ENCODE results near the gene SSBP3.

GRCh38 chr1:54399765-54400164 lies 6.4 kb downstream of the SSBP3 start:
- TF ChIP-seq REST (IDR thresholded peaks at IDR 0.05; ENCODE audit: insufficient read depth in 1 of 2, low read depth in 2 of 2, low read length in 2 of 2) (no peak), POLR2AphosphoS5 (IDR thresholded peaks at IDR 0.05; ENCODE audit: low read depth, low read length) (no peak), SIN3A (IDR thresholded peaks at IDR 0.05; ENCODE audit: borderline replicate concordance, insufficient read depth, low read length) (no peak)

Measured in PFSK-1 (cell line).